CD14-positive monocyte (primary cell): Measurements from ENCODE around the gene ASTN2. TPM values are rescaled to one million over a fixed set of nuclear protein-coding genes. Genes with fewer than 3 reads are reported as not detected.

Source experiments
- DNase-seq, 3 donors: peaks; one replicate each; pipeline ENCODE4 v3.0.0-alpha.2; 2011 to 2022
- H2AFZ ChIP-seq: 2 replicates; pipeline ENCODE4 v1.6.0; 2012; ENCODE audit warnings: mild to moderate bottlenecking, low read depth, low read length, inconsistent platforms; ENCODE audit not compliant: insufficient read depth, poor library complexity, severe bottlenecking
- H3K27ac ChIP-seq, 2 donors: 1 replicate in 1 of 2; 2 replicates in 1 of 2; pipeline ENCODE4 v1.5.1; 2012 to 2013; ENCODE audit warnings: low read length in 2 of 2, control low read depth in 1 of 2, inconsistent platforms in 1 of 2, low read depth in 1 of 2, mild to moderate bottlenecking in 1 of 2
- H3K27me3 ChIP-seq, 2 donors: one replicate each; pipeline versions ENCODE4 v1.6.0 to v1.6.1; 2011 to 2013; ENCODE audit warnings: low read length in 2 of 2; ENCODE audit not compliant: control insufficient read depth in 2 of 2, insufficient read depth in 2 of 2
- H3K36me3 ChIP-seq, 2 donors: replicated peaks in 1 of 2; 1 replicate in 1 of 2; 2 replicates in 1 of 2; pipeline versions ENCODE4 v1.5.1 to v1.6.1; 2012 to 2013; ENCODE audit warnings: low read length in 2 of 2, control low read depth in 1 of 2, inconsistent platforms in 1 of 2, mild to moderate bottlenecking in 1 of 2; ENCODE audit not compliant: insufficient read depth in 2 of 2, control insufficient read depth in 1 of 2
- H3K4me1 ChIP-seq, 2 donors: 1 replicate in 1 of 2; 2 replicates in 1 of 2; pipeline versions ENCODE4 v1.5.1 to v1.6.1; 2012 to 2013; ENCODE audit warnings: low read length in 2 of 2, control low read depth in 1 of 2, inconsistent platforms in 1 of 2, mild to moderate bottlenecking in 1 of 2, moderate library complexity in 1 of 2; ENCODE audit not compliant: insufficient read depth in 2 of 2, control insufficient read depth in 1 of 2
- H3K4me2 ChIP-seq: replicated peaks from 2 replicates; pipeline ENCODE3; 2012; ENCODE audit warnings: low read length, moderate library complexity, mild to moderate bottlenecking; ENCODE audit not compliant: poor library complexity, severe bottlenecking; ENCODE audit errors: extremely low read depth
- H3K4me3 ChIP-seq, 3 experiments: fragments of 200-600 bp in 1 of 3; sonication (generic) in 1 of 3; replicated peaks in 1 of 3; 1 replicate in 2 of 3; 2 replicates in 1 of 3; pipeline ENCODE4 v1.5.1; 2011 to 2013; ENCODE audit warnings: low read length in 3 of 3, mild to moderate bottlenecking in 3 of 3, control low read depth in 2 of 3, low read depth in 2 of 3, inconsistent platforms in 1 of 3, moderate library complexity in 1 of 3
- H3K79me2 ChIP-seq: 2 replicates; pipeline ENCODE4 v1.6.0; 2012; ENCODE audit warnings: mild to moderate bottlenecking, control low read depth, inconsistent platforms, low read length, moderate library complexity; ENCODE audit not compliant: insufficient read depth
- H3K9ac ChIP-seq: 2 replicates; pipeline ENCODE4 v1.6.0; 2017; ENCODE audit warnings: low read length, mild to moderate bottlenecking; ENCODE audit not compliant: insufficient read depth, poor library complexity, severe bottlenecking
- H3K9me3 ChIP-seq, 2 donors: replicated peaks in 1 of 2; 1 replicate in 1 of 2; 2 replicates in 1 of 2; pipeline versions ENCODE4 v1.5.1 to v1.6.1; 2012 to 2013; ENCODE audit warnings: low read length in 2 of 2, control low read depth in 1 of 2; ENCODE audit not compliant: control insufficient read depth in 1 of 2, insufficient read depth in 1 of 2
- H4K20me1 ChIP-seq: 2 replicates; pipeline ENCODE4 v1.6.0; 2012; ENCODE audit warnings: mild to moderate bottlenecking, low read length, control low read depth, moderate library complexity; ENCODE audit not compliant: insufficient read depth
- H3K27ac Mint-ChIP-seq, 7 donors: one replicate each; pipeline ENCODE4 v1.8.0; 2020; ENCODE audit warnings: mild to moderate bottlenecking in 7 of 7, mixed read lengths in 7 of 7, moderate library complexity in 6 of 7, inconsistent platforms in 2 of 7
- H3K27me3 Mint-ChIP-seq, 3 donors: one replicate each; pipeline ENCODE4 v1.8.0; 2021 to 2022; ENCODE audit warnings: low read depth in 3 of 3, mild to moderate bottlenecking in 3 of 3, mixed read lengths in 3 of 3, moderate library complexity in 3 of 3, inconsistent platforms in 1 of 3
- H3K36me3 Mint-ChIP-seq, 2 donors: one replicate each; pipeline ENCODE4 v1.8.0; 2020; ENCODE audit warnings: mixed read lengths in 2 of 2, inconsistent platforms in 1 of 2, mild to moderate bottlenecking in 1 of 2
- H3K4me1 Mint-ChIP-seq: one replicate; pipeline ENCODE4 v1.8.0; 2020; ENCODE audit warnings: mild to moderate bottlenecking, mixed read lengths
- H3K4me3 Mint-ChIP-seq, 2 donors: one replicate each; pipeline ENCODE4 v1.8.0; 2020; ENCODE audit warnings: mild to moderate bottlenecking in 2 of 2, mixed read lengths in 2 of 2, moderate library complexity in 1 of 2
- H3K9me3 Mint-ChIP-seq, 7 donors: one replicate each; pipeline ENCODE4 v1.8.0; 2020 to 2022; ENCODE audit warnings: mixed read lengths in 7 of 7, mild to moderate bottlenecking in 6 of 7, moderate library complexity in 6 of 7, inconsistent platforms in 2 of 7
- CTCF ChIP-seq: fragments of 200-600 bp; IDR thresholded peaks from one replicate; pipeline ENCODE4 v1.8.0; 2022; ENCODE audit warnings: antibody characterized with exemption, mild to moderate bottlenecking
- WGBS: methylation state at CpG from one replicate; pipeline ENCODE4 v1.1.5; 2013; ENCODE audit warnings: missing lambda C conversion rate; ENCODE audit not compliant: insufficient coverage; 5-methylcytosine and 5-hydroxymethylcytosine counted together
- intact Hi-C, 2 donors: fragments of 100-400 bp; cut with micrococcal nuclease; formaldehyde crosslinking; loops; one replicate each; pipeline versions ENCODE4 v1.15.0 to v1.15.1; 2023
- polyA plus RNA-seq, 3 donors: library from polyadenylated mRNA; depleted of rRNA in 1 of 3; unstranded in 2 of 3; stranded (reverse) in 1 of 3; fragments of 300-500 nt in 2 of 3; fragments of >200 nt in 1 of 3; fragmentation: Illumina TruSeq in 2 of 3; gene quantifications; 1 replicate in 2 of 3; 2 replicates in 1 of 3; pipeline ENCODE4 v1.2.3, GENCODE V29; 2012 to 2021

ASTN2 gene
- polyA plus RNA-seq, 3 donors = not detected

GRCh38 chr9:116383133-116383532 is 1031.7 kb downstream of the ASTN2 start:
- H3K9me3 ChIP-seq = no peaks in the 10 kb centered on the region
- no peak overlapping the region for H3K4me3 ChIP-seq
- WGBS = no CpG with 5 or more reads among the region's 5 CpGs
- Mint-ChIP-seq H3K4me3 (no peak overlapping the region), H3K27ac (no peak overlapping the region), H3K4me1 (no peaks in the 10 kb centered on the region), H3K36me3 (no peaks in the 10 kb centered on the region), H3K9me3 (peaks cover 0 to 7% (median 0%) of the 10 kb centered on the region in 7 donors), H3K27me3 (peaks cover 0 to 3% (median 0%) of the 10 kb centered on the region in 3 donors)
- H3K4me1 ChIP-seq = no peaks in the 10 kb centered on the region
- H3K79me2 ChIP-seq = no peaks in the 10 kb centered on the region
- no peaks in the 10 kb centered on the region for H3K36me3 ChIP-seq
- intact Hi-C loops = no loop called here
- no peak for DNase-seq
- H4K20me1 ChIP-seq = no peaks in the 10 kb centered on the region
- no peak overlapping the region for H3K4me2 ChIP-seq
- no peak overlapping the region for H2AFZ ChIP-seq
- no peak overlapping the region for H3K9ac ChIP-seq
- no peaks in the 10 kb centered on the region for H3K27me3 ChIP-seq
- TF ChIP-seq CTCF = no peak
- no peak overlapping the region for H3K27ac ChIP-seq

- intact Hi-C loops = no loop called here
- H3K4me1 ChIP-seq = no peaks in the 10 kb centered on the region
- no peak overlapping the region for H3K27ac Mint-ChIP-seq
- H4K20me1 ChIP-seq = no peaks in the 10 kb centered on the region
- no peak overlapping the region for H3K9ac ChIP-seq
- no peaks in the 10 kb centered on the region for H3K36me3 Mint-ChIP-seq
- H3K27ac ChIP-seq = no peak overlapping the region
- H3K27me3 Mint-ChIP-seq = peaks cover 0 to 3% (median 0%) of the 10 kb centered on the region in 3 donors
- no peaks in the 10 kb centered on the region for H3K4me1 Mint-ChIP-seq
- H3K4me3 Mint-ChIP-seq = no peak overlapping the region
- H3K79me2 ChIP-seq = no peaks in the 10 kb centered on the region
- no peak overlapping the region for H3K4me2 ChIP-seq
- H3K9me3 Mint-ChIP-seq = peaks cover 0 to 7% (median 0%) of the 10 kb centered on the region in 7 donors
- no peak for TF ChIP-seq CTCF
- no peaks in the 10 kb centered on the region for H3K36me3 ChIP-seq
- DNase-seq = no peak
- H3K9me3 ChIP-seq = no peaks in the 10 kb centered on the region
- WGBS = 95% methylated on average over 4 of the region's 4 CpGs
- H3K27me3 ChIP-seq = no peaks in the 10 kb centered on the region
- H2AFZ ChIP-seq = no peak overlapping the region
- H3K4me3 ChIP-seq = no peak overlapping the region
Observed at GRCh38 chr9:116382053-116382452, 1032.8 kb downstream of the ASTN2 start.
